Middle frontal gyrus (tissue), 1 donor: ENCODE results near the gene SEC62.
"Not testable (repeated sequence)": the region's sequence is repeated elsewhere in the genome, so short reads cannot be mapped to it uniquely, and the experiment has no call there.

Source experiments
- DNase-seq: peaks from one replicate; pipeline ENCODE4 v3.0.0-alpha.2; 2015; ENCODE audit warnings: low spot score; ENCODE audit errors: extremely low spot score

SEC62 gene

DNA sequence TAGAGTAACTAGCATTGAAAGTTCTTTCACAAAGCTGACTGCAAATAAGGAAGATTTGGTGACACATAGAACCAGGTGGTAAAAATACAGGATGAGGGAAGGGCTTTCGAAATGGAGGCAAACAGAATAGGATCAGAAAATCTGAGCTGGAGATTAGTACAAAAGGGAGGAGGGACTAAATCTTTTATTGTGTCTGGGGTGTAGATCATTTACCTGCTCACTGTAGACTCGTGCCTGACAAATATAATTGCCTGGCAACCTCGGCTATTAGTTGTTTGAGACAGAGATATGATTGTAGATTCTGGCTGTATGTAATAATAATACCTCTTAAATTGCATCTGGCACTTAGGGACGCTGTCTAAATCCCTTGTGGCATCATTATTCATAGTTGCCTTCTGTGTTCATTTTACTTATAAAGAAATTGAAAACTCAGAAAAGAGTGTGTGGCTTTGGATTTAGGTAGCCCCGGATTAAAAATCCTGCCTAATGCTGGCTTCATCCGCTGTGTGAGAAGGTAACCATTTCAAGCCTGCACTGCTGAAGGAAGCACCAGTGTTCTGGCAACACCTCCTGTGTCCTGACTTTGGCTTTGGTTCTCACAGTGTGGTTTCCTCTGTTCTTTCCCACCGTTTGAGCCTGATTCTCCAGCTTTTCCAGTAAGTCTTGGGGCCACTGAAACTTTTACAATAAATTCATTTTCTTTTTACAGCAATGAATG lies 46.2 kb downstream of the SEC62 start:
- DNase-seq, result no peak

GRCh38 chr3:170016057-170016456 lies 49.5 kb downstream of the SEC62 start:
- no peak for DNase-seq

DNA sequence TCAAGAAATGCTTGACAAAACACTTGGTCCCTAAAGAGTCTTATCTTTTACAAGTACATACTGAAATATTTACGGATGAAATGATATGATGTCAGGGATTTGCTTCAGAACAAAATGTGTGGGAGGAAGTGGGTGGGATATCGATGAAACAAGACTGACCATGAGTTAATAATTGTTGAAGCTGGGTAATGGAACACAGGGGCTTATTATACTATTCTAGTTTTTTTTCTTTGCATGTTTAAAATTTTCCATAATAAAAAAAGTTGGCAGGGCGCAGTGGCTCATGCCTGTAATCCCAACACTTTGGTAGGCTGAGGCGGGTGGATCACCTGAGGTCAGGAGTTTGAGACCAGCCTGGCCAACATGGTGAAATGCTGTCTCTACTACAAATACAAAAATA lies 52.7 kb downstream of the SEC62 start:
- DNase-seq, result not testable (repeated sequence)

GRCh38 chr3:170021083-170021482 lies 54.5 kb downstream of the SEC62 start:
- no peak for DNase-seq

GRCh38 chr3:170022336-170022735 lies 55.7 kb downstream of the SEC62 start:
- no peak for DNase-seq

GRCh38 chr3:170023165-170023564 lies 56.6 kb downstream of the SEC62 start:
- DNase-seq, result no peak

GRCh38 chr3:170024581-170024980 lies 58.0 kb downstream of the SEC62 start:
- no peak for DNase-seq

GRCh38 chr3:170027233-170028102 lies 60.9 kb downstream of the SEC62 start:
- DNase-seq, result no peak

- no peak for DNase-seq
Observed at GRCh38 chr3:170033489-170033888, 66.9 kb downstream of the SEC62 start.

- DNase-seq, result no peak
Observed at GRCh38 chr3:170037463-170038433, 71.1 kb downstream of the SEC62 start, which contains the start of gene GPR160. TSS of gene GPR160 (plus strand) at chr3:170037995. CDS start at chr3:170083973, 45,978 bp downstream.

DNA sequence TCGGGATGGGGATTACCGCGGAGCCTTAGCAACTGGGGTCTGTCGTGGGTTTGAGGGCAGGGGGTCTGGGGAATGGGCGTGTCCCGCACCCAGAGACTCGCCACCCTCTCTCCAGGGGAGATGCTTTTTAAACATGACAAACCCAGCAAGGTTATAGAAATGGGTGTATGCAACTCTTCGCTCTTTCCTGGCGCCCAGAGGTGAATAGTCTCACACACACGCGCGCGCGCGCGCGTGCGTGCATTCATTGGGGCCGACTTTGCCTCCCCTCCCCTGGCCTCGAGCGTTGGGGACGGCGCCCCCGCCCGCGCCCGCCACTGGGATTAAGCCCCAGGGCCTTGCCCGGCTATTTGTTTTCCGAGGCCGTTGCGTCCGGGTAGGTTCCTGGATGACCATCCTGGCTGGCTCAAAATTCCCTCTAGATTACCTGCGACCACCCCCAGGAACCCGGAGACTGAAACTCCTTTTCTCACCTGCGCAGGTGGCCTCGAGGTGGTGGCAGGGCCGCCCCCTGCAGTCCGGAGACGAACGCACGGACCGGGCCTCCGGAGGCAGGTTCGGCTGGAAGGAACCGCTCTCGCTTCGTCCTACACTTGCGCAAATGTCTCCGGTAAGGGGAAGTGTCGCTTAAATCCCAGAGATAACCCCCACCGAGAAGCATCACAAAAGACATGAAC lies 72.0 kb downstream of the SEC62 start:
- no peak for DNase-seq

DNA sequence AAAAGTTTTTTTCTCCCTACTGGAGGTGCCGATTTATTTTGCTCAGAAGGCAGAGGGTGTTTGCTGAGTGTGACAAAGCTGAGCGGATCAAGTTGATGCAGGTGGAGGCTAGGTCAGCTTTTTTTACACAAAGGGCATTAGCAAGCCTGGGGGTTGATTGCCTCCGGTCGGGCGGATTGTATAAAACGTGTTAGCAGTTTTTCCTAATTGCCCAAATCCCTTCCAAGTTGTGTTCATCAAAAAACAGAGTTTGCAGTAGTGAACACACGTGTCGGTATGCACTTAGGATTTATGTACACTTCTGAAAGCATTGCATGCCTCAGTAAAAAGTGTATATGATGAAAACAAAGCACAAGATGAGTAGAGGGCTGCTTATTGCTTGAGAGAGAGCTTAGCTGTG lies 73.8 kb downstream of the SEC62 start:
- DNase-seq, result no peak

GRCh38 chr3:170043506-170043905 lies 76.9 kb downstream of the SEC62 start:
- DNase-seq, result no peak

DNA sequence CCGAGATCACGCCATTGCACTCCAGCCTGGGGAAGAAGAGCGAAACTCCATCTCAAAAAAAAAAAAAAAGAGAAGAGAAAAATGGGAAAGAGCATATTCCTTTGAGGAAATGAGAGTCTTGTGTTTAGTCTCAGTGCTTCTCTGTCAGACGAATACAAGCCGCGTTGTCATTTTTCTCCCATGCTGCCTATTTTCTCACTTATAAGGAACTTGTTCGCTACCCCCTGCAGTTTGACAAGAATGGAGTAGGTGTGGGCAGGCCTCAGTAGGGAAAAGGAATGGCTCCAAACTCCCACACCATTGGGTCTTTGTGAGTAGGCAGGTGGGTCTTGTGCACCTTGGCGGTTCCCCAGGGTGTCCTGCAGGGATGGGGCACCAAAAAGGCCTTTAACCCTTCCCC lies 77.7 kb downstream of the SEC62 start:
- no peak for DNase-seq

- DNase-seq, result no peak
Observed at GRCh38 chr3:170044795-170045244, 78.2 kb downstream of the SEC62 start.

DNA sequence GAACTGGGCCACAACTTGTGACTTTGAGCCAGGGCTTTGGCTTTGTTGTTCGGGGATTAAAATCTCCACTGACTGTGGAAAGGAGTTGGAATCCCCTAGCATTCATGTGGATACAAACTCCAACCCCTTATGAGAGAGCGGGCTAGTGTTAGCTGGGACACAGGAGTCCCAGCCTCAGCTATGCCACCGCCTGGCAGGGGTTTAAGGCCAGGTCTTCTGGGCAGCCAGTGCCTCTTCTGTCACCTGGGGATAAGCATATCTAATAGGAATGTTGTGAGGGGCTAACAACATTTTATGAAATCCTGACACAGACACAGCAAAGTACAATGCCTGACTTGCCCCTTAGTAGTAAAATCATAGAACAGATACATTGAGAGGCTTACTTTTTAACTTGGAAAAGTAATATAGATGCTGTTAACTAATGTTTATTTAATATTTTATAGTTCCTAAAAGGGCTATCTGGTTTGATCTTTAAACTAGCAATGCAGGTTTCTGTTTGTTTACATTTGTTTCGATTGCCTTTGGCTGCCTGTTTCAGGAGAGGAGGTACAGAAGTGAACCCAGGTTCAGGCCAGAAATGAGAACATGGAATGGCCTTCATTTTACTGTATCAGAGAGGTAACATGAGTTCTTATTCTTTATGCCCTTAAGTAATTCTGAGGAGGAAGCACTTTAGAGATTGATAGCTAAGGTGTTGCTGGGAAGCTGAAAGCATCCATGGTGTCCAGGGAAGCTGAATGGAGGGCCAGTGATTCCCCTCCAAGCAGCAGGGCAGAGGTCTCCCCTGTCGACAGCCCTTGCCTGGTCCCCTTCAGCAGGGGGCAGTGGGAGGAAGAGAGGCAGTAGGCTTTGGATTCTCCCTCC lies 79.9 kb downstream of the SEC62 start:
- no peak for DNase-seq

DNA sequence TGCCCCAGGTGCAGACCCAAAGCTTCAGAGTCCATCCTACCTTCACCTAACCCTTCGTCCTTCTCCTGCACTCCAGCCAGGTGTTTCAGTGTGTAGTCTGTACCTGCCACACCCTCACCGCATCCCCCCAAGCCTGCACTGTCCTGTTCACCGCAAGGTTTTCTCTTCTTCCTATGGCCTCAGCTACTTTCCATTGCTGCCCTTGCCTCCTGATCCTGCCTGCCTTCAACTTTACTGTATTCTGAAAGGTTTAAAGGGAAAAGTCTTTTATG lies 80.5 kb downstream of the SEC62 start:
- DNase-seq, result no peak
